H1 (cell line): ENCODE results near the gene MRPS5. TPM values are rescaled to one million over a fixed set of nuclear protein-coding genes. Genes with fewer than 3 reads are reported as not detected.

Experiments
- ASH2L ChIP-seq: fragments of 200-600, 300-600 bp; sonication (generic); IDR thresholded peaks from one replicate; pipeline ENCODE4 v1.7.1; 2017; ENCODE audit warnings: low read length
- CTBP2 ChIP-seq: IDR thresholded peaks from 2 replicates; pipeline ENCODE4 v1.7.0; 2011; ENCODE audit warnings: borderline replicate concordance, mild to moderate bottlenecking, moderate library complexity, mixed read lengths, low read length; ENCODE audit not compliant: insufficient read depth, insufficient read length
- SIRT6 ChIP-seq: IDR thresholded peaks from one replicate; pipeline ENCODE4 v1.7.1; 2012; ENCODE audit warnings: low read length, inconsistent platforms
- TCF12 ChIP-seq: IDR thresholded peaks from 2 replicates; pipeline ENCODE4 v1.6.1; 2011; ENCODE audit warnings: low read depth, mild to moderate bottlenecking, low read length
- polyA plus RNA-seq, 7 experiments: library from polyadenylated mRNA; depleted of rRNA in 3 of 7; stranded (reverse) in 5 of 7; unstranded in 2 of 7; fragments of >200 nt in 5 of 7; fragments of 200-250 nt in 2 of 7; gene quantifications; 1 replicate in 5 of 7; 2 replicates in 1 of 7; 4 replicates in 1 of 7; pipeline versions ENCODE4 v1.2.1 to v1.2.3, GENCODE V29; 2011 to 2013; ENCODE audit warnings: missing spikeins in 2 of 7, mixed read lengths in 2 of 7
- total RNA-seq: library from RNA; stranded (reverse); fragmentation: NEBNext Ultra II Directional; extraction: Animal tissue kit (Norgen Biotek cat#: 25700); gene quantifications from 2 replicates; pipeline ENCODE4 v1.2.1, GENCODE V29; 2021
- TF ChIP-seq, protein P1 (sequence below): IDR thresholded peaks from 2 replicates; pipeline ENCODE4 v1.6.1; 2012; ENCODE audit warnings: low read length, inconsistent platforms
- TF ChIP-seq, protein P2 (sequence below), 3 experiments: IDR thresholded peaks; 1 replicate in 2 of 3; 2 replicates in 1 of 3; pipeline versions ENCODE4 v1.5.1 to v1.6.1; 2011; ENCODE audit warnings: low read length in 3 of 3, mild to moderate bottlenecking in 3 of 3, inconsistent platforms in 2 of 3, low read depth in 1 of 3, moderate library complexity in 1 of 3; ENCODE audit not compliant: insufficient read depth in 1 of 3; ENCODE audit errors: control extremely low read depth in 1 of 3

Gene MRPS5
- total and polyA plus RNA-seq, 2 of the 8 experiments (the other 6 are each of a cell fraction or from before 2014, with no cell fraction given), result 36.7 to 53.0 TPM

DNA sequence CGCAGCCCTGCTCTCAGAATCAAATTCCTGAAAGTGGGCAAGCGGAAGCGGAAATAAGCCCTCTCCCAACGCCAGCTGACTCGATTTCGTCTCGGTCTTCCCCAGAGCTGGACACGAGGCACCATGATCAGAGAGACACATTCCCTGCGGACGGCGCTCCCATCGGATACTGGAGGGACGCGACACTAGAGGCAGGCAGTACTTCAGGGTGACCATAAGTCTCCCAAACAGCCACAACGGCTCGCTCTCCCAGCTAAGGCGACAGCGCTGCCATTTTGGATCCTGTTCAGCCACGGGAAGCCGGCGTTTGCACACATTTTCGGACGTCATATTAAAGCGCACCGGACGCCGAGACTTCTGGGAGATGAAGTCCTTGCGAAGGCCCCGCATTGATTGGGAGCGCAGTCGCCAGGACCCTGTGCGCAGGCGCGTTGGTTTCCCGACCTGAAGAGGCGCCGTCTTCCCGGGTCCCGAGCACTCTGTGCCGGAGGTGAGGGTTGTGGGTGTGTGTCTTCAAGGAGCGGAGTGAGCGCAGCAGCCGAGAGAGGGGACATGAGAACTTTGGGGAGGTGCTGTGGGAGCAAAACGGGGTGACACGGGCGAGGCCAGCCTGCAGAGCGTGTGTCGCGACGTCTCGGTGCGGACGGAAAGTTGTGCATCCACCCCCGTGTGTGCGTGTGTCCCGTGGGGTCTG, 43.9 kb upstream of the MRPS5 start, which contains the start of gene ZNF2 (continued):
- TF ChIP-seq TCF12 (no peak), ASH2L (peak; percentile 96), SIRT6 (no peak), CTBP2 (peak; percentile 18)
- TF ChIP-seq, protein P1, sequence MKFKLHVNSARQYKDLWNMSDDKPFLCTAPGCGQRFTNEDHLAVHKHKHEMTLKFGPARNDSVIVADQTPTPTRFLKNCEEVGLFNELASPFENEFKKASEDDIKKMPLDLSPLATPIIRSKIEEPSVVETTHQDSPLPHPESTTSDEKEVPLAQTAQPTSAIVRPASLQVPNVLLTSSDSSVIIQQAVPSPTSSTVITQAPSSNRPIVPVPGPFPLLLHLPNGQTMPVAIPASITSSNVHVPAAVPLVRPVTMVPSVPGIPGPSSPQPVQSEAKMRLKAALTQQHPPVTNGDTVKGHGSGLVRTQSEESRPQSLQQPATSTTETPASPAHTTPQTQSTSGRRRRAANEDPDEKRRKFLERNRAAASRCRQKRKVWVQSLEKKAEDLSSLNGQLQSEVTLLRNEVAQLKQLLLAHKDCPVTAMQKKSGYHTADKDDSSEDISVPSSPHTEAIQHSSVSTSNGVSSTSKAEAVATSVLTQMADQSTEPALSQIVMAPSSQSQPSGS, result no peak
- TF ChIP-seq, protein P2, sequence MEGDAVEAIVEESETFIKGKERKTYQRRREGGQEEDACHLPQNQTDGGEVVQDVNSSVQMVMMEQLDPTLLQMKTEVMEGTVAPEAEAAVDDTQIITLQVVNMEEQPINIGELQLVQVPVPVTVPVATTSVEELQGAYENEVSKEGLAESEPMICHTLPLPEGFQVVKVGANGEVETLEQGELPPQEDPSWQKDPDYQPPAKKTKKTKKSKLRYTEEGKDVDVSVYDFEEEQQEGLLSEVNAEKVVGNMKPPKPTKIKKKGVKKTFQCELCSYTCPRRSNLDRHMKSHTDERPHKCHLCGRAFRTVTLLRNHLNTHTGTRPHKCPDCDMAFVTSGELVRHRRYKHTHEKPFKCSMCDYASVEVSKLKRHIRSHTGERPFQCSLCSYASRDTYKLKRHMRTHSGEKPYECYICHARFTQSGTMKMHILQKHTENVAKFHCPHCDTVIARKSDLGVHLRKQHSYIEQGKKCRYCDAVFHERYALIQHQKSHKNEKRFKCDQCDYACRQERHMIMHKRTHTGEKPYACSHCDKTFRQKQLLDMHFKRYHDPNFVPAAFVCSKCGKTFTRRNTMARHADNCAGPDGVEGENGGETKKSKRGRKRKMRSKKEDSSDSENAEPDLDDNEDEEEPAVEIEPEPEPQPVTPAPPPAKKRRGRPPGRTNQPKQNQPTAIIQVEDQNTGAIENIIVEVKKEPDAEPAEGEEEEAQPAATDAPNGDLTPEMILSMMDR (IDR thresholded peaks at IDR 0.05; ENCODE audit: control extremely low read depth in 1 of 3, insufficient read depth in 1 of 3, low read depth in 1 of 3, low read length in 3 of 3), result no peak
